GM18505 (cell line): Measurements from ENCODE around the gene CFAP61.
"Not testable (repeated sequence)": the region's sequence is repeated elsewhere in the genome, so short reads cannot be mapped to it uniquely, and the experiment has no call there.

Experiments used
- ATAC-seq: cut with Tn5 transposase; IDR thresholded peaks from one replicate; pipeline ENCODE4 v1.9.1; 2021; ENCODE audit not compliant: unreplicated experiment
- POLR2A ChIP-seq: IDR thresholded peaks from 4 replicates; pipeline ENCODE4 v1.6.1; 2011; ENCODE audit warnings: borderline replicate concordance; ENCODE audit not compliant: insufficient read depth, insufficient read length; ENCODE audit errors: extremely low read depth

Gene CFAP61

GRCh38 chr20:20210943-20211273 lies 158.6 kb downstream of the CFAP61 start:
- no peak for ATAC-seq
- no peak for TF ChIP-seq POLR2A

GRCh38 chr20:20211274-20211987 lies 159.1 kb downstream of the CFAP61 start:
- no peak for TF ChIP-seq POLR2A
- ATAC-seq, result no peak

DNA sequence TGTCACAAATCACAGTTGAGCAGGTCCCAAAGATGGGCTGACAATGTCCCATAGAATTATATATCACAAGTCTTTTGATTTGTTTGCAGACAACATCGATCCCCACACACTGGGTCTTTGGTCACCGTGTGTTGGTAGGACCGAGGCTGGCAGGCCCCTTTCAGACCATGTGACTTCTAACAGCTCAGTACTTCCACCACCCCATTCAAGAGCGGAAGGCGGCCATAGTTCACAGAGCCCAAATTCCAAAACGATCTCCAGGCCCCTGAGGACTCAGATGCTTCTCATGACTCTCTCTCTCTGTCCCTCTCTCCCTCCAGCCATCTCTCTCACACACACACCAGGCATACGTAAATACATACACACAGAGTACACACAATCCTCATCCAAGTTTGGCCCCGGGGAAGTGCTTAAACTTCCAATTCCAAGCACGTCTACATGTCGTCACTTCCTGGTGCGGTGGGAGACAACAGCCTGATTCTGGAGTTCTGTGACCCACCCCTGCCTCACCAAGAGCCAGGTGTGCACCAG lies 159.7 kb downstream of the CFAP61 start:
- ATAC-seq, result no peak
- no peak for TF ChIP-seq POLR2A

DNA sequence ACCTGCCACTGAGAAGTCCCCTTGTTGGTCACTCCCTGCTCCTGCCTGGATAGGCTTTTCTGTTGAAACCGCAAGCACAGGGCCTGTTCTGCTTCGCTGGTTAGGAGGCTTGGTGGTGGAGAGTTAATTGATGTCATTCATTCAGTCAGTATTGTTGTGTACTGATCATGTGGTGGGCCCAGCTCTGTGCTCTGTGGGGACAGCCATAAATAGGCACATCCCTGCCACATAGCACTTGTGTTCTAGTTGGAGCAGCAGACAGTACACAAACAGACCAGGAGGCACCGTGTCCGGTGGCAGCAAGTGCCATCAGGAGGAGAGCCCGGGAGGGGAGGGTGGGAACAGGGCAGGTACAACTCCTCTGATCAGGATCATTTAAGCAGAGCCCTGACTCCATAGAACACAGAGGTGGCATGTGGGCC lies 160.4 kb downstream of the CFAP61 start:
- TF ChIP-seq POLR2A, result no peak
- no peak for ATAC-seq

DNA sequence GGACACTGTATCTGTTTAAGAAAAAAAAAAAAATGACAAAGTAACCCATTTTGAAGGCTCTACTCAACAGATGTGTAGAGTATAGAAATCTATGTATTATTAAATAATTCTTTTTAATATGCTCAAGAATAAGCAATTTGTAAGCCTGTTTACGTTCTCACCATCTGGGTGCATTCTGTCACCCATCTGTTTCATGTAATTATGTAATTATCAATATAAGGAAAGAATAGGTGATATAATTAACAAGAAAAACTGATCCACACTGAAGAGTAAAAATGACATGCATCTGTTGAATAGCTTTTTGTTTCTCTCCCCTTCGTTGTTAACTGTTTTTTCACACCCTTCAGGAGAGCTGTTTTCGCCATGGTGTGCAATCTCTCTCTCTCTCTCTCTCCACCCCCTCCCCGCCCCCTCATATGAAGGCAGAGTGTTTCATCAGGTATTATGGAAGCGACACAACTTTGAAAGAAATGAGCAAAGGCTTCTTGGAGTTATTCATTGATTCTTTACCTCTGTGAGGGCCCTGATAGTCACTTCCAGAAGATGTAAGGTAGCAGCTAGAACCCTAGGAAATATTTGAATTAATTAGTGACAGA lies 161.3 kb downstream of the CFAP61 start:
- ATAC-seq, result no peak

GRCh38 chr20:20214757-20215275 lies 162.5 kb downstream of the CFAP61 start:
- no peak for TF ChIP-seq POLR2A
- no peak for ATAC-seq

More for the DNA sequence above, 161.3 kb downstream of the CFAP61 start:
- no peak for TF ChIP-seq POLR2A

- ATAC-seq, result no peak
These were observed 163.8 kb downstream of the CFAP61 start for GRCh38 chr20:20215976-20216727.

DNA sequence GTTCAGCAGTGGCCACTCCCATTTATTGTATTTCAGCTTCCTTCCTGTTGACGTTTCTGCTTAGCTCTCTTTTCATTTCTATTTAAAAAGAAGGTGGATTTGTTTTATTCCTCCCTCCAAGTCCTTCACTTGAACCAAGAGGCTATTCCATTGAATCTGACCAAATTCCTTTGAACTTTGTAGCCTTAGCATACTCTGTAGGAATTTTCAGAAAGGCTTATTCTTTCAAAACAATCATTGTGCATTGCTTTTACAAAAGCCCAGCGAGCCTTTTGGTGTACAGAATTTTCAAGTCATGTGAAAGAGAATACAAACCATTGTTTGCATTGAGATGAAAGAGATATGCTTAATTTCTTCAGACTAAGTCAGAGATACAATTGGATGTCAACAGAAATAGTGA lies 164.6 kb downstream of the CFAP61 start:
- TF ChIP-seq POLR2A, result no peak
- ATAC-seq, result no peak

More at GRCh38 chr20:20215976-20216727, 163.8 kb downstream of the CFAP61 start:
- no peak for TF ChIP-seq POLR2A

GRCh38 chr20:20217621-20218020 lies 165.3 kb downstream of the CFAP61 start:
- no peak for TF ChIP-seq POLR2A
- ATAC-seq, result no peak

DNA sequence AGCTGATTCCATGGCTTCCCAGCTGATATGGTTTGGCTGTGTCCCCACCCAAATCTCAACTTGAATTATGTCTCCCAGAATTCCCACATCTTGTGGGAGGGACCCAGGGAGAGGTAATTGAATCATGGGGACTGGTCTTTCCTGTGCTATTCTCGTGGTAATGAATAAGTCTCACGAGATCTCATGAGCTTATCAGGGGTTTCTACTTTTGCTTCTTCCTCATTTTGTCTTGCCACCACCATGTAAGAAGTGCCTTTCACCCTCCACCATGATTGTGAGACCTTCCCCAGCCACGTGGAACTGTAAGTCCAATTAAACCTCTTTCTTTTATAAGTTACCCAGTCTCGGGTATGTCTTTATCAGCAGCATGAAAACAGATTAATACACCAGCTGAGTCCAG lies 165.8 kb downstream of the CFAP61 start:
- not testable (repeated sequence) for ATAC-seq

DNA sequence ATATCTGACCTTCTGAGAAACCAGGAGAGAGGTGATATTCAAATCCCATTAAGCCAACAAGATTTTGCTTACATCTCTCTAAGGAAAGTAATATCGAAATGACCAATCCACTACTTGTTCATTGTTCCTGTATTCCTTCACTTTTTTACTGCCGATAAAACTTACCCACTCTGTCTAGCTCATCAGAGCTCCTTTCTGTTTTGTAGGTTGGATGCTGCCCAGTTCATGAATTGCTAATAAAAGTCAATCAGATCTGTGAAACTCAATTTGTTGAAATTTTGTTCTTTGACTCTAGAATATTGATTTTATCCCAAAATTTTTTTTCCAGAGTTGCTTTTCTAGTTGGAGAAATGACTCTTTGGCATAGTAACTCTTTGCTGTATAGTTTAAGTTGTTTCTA lies 166.7 kb downstream of the CFAP61 start:
- TF ChIP-seq POLR2A, result no peak
- no peak for ATAC-seq

DNA sequence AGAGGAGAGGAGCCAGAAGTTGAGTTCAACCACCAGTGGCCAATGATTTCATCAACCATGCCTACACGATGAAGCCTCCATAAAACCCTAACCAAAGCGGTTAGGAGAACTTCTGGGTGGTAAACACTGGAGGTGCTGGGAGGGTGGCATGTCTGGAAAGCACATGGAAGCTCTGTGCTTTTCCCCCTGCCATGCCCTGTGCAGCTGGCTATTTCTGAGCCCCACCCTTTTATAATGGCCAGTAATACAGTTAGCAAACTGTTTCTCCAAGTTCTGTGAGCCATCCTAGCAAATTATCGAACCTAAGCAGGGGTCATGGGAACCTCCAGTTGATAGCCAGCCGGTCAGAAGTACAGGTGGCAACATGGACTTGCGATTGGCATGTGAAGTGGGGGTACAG lies 167.8 kb downstream of the CFAP61 start:
- TF ChIP-seq POLR2A, result no peak
- no peak for ATAC-seq

GRCh38 chr20:20223981-20224380 lies 171.6 kb downstream of the CFAP61 start:
- no peak for TF ChIP-seq POLR2A
- no peak for ATAC-seq
